GM19455 (cell line): ENCODE results near the gene SH3RF2.
"Not testable (repeated sequence)": the region's sequence is repeated elsewhere in the genome, so short reads cannot be mapped to it uniquely, and the experiment has no call there.

ENCODE experiments used
- ATAC-seq: cut with Tn5 transposase; IDR thresholded peaks from one replicate; pipeline ENCODE4 v1.9.1; 2021; ENCODE audit not compliant: unreplicated experiment

The SH3RF2 gene

DNA sequence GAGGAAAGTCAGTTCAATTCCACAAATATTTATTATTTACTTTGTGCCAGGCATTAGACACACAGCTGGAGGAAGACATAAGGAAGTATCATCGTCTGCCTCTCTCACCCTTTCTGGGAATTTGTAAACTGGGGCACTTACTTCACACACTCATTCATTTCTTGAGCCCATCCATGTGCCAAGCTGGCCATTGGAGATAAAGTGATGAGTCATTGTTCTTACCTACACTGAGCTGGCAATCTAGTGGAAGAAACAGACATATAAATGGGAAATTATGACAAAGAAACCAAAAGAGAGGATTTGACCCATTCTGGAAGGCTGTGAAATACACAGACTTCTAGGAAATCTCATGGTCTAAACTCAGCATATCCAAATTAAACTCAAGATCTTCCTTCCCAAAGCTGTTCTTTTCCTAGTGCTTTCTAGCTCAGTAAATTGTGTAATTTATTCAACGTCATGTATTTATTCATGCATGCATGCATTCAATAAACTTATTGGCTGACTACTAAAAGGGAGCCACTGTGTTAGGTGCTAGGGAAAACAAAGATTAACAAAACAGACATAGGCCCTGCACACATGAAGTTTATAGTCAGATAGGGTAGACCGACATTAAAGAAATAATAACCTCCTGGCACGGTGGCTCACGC is 65.3 kb downstream of the SH3RF2 start:
- ATAC-seq, result no peak

DNA sequence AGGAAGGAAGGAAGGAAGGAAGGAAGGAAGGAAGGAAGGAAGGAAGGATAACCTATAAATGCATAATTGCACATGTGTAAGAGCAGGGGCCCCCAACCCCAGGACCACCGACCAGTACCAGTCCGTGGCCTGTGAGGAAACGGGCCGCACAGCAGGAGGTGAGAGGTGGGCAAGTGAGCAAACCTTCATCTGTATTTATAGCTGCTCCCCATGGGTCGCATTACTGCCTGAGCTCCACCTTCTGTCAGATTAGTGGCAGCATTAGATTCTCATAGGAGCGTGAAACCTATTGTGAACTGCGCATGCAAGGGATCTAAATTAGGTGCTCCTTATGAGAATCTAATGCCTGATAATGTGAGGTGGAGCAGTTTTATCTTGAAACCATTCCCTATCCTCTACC is 66.1 kb downstream of the SH3RF2 start:
- ATAC-seq, result no peak

DNA sequence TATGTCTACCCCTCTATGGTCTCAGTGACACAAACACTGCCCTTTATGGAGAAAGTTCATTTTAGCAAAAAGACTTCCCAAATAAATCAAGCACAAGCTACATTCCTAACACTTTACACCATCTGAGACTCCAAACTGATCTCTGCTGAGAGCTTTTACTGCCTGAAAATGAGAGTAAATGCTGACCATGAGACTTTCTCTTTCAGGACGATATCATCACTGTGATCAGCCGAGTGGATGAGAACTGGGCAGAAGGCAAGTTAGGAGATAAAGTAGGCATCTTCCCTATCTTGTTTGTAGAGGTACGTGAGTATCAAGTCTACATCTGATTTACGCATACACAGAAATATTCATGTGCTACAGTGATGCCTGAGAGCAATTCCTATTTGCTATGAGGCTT is 67.5 kb downstream of the SH3RF2 start:
- no peak for ATAC-seq

DNA sequence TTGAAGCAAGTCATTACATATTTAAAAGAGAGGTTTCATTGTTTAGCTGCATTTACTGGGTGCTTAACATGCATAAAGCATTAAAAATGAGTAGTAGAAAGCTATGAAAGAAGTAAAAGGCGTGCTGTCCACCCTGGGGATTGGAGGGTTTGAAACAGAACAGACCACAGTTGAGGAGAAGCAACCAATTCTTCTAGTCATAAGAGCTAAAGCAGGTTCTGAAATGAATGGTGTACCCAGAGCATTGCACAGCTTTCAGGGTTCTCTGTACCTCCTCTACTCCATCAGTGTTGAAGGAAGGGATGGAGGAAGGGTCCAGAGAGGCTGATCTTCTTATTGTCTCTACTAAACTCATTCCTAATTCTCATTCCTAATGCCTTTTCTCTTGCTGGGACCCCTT is 68.9 kb downstream of the SH3RF2 start:
- ATAC-seq, result no peak

DNA sequence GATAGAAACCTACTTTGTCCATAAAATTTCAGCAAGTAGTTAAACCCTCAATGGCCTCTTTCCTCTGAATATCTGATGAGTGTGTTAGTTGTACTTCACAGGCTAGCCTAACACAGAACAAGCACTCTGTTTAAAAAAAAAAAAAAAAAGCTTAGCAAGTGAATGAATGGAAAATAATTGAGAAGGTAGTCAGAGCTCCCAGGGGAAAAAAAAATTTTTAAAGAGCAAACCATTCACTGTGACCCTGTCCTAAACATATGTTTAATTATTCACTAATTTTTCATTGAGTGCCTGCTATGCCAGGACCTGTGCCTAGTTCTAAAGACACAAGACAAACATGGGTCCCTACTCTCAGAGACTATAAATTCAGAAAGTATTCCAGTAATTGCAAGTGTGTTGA is 69.3 kb downstream of the SH3RF2 start:
- ATAC-seq, result no peak

DNA sequence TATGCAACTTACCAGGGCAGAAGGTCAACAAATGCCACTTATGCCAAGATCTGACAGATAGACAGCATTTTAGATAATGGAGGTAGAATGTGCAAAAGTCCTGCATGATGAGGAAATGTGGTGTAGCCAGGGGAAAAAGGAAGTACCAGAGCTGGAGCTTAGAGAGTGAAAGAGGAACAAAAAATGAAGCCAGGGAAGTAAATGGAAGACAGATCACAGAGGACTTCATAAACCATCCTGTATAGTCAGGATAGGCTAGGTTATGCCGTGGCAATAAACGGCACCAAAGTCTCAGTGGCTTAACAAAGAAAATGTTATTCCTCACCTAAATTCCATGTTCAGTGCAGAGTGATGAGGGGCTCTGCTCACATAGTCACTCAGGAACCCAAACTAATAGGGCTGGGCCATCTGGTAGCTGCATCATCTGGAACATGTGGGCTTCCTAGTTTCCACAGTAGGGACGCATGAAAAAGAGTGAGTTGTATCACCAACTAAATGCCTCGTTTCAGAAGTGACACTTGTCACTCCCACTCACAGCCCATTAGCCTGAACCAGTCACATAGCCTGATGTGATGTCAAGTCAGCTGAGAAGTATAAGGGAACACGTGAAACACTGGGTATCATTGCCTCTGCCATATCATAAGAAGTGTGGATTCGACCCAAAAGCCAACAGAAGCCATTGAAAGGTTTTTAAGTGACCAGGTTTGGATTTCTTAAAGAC is 70.3 kb downstream of the SH3RF2 start:
- ATAC-seq, result no peak

DNA sequence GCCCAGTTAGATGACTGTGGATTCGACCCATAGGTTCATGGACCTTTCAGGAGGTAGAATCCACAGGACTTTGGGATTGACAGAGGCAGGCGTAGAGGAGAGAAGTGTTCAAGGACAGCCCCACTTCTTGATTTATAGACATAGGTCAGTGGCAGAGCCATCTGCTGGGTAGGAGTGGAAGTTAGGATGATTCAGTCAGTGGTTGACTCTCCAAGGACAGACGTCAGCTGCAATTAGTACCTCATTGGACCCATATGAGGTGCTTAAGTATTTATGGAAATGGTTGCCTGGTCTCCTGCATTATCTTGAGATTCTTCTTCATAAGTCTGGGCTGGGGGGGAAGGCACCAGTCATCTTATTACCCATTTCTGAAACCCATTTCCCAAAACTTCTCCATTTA is 70.9 kb downstream of the SH3RF2 start:
- no peak for ATAC-seq

DNA sequence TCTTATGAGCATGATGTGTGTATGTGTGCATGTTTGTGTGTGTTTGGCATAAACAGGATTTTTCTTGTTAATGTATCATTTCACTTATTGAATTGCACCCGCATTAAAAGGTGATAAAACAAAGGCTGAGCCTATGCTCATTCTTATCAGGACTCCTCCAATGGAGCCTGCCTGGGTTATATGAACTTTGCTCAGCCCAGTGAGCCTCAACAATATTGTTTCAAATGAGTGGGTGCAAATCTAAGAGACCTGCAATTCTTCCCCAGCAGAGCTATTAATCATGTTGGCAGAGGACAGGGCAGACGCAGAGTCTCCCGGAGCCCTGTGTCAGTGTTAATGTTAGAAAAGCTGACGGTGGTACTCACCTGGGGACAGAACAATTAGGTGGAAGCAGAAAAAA is 71.6 kb downstream of the SH3RF2 start:
- ATAC-seq, result no peak

DNA sequence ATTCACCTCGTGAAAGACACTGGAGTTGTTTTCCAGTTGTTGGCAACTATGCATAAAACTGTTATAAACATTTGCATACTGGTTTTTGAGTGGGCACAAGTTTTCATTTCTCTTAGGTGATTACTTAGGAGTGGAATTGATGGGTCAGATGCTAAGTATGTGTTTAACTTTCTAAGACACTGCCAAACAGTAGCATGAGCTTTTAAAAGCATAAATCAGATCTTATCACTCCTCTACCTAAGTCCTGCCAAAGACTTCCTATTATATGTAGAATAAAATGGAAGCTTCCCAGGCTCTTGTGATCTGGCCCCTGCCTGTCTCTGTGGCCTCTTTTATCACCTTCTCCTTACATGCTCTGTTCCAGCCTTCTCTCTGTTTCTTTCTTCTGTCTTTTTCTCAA is 72.6 kb downstream of the SH3RF2 start:
- no peak for ATAC-seq

DNA sequence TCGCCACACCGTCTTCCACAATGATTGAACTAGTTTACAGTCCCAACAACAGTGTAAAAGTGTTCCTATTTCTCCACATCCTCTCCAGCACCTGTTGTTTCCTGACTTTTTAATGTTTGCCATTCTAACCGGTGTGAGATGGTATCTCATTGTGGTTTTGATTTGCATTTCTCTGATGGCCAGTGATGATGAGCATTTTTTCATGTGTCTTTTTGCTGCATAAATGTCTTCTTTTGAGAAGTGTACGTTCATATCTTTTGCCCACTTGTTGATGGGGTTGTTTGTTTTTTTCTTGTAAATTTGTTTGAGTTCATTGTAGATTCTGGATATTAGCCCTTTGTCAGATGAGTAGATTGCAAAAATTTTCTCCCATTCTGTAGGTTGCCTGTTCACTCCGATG is 74.1 kb downstream of the SH3RF2 start:
- ATAC-seq, result not testable (repeated sequence)

DNA sequence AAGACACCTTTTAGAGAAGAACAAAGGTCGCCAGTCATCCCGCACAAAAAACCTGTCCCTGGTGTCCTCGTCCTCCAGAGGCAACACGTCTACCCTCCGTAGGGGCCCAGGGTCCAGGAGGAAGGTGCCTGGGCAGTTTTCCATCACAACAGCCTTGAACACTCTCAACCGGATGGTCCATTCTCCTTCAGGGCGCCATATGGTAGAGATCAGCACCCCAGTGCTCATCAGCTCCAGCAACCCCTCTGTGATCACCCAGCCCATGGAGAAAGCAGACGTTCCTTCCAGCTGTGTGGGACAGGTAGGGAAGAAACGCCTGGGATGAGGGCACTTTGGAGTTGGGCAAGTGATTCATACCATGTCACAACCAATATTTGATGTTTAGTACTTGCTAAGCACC is 77.4 kb downstream of the SH3RF2 start:
- ATAC-seq, result no peak

DNA sequence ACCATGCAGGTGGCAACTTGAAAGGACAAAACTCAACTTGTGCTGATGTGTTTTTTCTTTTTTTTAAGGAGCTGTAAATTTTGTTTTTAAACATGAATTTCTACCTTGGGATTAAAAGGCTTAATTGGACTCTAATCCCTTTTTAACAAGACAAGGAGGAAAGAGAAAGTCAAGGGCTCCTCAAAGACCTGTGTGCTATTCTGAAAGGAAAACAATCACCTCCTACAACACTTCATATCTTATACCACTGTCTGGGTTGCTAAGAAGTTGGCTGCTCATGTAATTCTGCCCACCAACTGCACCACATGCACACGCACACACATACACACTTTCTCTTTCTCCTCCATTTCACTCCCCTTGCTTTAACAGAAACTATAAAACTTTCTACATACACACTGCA is 78.6 kb downstream of the SH3RF2 start:
- no peak for ATAC-seq

DNA sequence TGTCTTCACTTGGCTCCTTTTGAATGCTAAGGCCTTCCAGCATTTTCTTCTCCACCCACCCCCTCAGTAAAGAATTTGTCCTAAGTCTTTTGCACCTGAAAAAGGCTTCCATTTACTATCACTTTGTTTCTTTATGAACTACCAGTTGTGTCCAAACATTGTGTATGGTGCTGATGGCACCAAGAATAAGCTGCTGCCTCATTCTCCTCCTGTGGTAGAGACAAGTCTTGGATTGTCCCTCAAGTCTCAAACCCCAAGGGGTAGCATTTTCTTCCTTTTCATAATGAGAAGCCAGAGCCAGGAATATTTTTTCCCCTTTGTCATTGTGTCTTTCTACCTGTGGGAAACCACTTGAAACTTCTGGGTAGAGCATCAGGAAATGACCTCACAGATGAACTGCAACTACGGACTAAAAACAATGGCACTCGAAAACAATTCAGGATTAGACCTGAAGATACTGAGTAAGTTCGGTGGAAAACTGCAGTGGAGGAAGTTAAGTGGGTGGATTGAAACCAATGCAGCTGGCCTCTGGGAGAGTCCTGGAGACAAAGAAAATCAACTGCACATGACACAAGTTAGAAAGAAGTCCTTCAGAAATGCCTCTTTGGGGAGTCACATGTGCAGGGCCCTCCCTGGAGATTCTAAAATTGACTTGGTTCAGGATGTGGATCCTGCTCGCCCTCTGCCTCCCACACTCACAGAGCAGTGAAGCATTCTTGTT is 80.5 kb downstream of the SH3RF2 start:
- no peak for ATAC-seq

DNA sequence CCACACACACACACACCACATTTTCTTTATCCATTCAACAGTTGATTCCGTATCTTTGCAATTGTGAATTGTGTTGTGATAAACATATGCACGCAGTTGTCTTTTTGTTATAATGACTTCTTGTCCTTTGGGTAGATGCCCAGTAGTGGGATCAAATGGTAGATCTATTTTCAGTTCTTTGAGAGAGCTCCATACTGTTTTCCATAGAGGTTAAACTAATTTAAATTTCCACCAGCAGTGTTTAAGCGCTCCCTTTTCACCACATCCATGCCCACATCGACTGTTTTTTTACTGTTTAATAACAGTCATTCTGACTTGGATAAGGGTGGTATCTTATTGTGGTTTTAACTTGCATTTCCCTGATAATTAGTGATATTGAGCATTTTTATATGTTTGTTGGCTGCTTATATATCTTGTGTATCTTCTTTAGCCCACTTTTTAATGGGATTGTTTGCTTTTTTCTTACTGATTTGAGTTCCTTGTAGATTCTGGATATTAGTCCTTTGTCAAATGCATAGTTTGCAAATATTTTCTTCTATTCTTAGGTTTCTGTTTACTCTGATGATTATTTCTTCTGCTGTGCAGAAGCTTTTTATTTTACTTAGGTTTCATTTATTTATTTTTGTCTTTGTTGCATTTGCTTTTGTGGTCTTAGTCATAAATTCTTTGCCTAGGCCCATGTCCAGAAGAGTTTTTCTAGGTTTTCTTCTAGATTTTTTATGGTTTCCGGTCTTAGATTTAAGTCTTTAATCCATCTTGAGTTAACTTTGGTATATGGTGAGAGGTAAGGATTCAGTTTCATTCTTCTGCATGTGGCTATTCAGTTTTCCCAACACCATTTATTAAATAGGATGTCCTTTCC is 82.4 kb downstream of the SH3RF2 start:
- ATAC-seq, result no peak

DNA sequence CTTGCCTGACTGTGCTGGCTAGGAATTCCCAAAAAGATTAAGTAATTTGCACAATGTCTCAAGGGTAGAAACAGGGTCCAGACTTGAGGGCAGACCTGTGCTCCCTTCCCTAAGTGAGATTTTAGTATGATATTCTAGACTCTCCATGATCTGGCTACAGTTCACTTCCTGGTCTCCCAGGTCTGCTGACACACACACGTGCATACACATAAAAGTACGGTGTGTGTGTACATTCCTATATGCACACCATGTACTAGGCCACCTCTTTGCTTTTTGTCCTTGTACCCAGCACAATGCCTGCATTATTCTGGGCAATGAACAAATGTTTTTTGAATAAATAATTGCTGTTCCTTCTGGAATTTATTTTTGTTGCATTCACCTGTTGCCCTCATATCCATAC is 83.7 kb downstream of the SH3RF2 start:
- ATAC-seq, result no peak

DNA sequence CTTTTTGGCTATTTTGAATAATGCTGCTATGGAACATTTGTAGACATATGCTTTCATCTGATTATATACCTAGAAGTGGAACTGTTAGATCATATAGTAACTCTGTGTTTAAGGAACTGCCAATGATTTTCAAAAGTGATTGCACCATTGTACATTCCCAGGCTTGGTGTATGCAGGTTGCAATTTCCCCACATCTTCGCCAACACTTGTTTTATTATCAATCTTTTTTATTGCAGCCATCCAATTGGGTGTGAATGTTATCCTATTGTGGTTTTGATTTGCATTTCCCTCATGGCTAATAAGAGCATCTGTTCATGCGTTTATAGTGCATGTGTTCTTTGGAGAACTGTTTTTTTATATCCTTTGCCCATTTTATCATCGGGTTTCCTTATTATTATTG is 87.7 kb downstream of the SH3RF2 start:
- no peak for ATAC-seq

DNA sequence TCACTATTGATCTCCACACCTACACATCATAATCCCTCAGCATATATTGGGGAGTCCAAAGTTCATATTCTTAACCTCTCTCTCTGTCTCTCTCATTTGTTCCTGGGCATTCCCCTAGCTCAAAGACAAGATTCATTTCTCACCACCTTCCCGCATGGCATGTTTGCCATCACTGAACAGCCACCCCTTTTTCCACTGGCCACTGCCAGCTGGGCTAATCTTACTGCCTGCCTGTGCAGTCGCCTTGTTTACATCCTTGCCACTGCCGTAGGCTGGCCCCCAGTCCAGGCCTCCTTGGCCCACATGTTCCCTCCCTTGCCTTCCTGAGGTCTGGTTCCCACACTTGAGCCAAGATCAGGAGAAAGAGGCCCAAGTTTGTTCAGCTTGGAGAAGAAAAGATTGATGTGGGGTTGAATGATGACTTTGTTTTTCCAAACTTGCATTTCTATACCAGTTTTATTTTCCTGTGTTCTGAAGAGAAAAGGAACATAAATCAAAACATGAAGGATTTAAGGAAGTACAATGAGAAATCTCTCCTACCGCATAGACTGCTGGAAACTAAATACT is 88.8 kb downstream of the SH3RF2 start:
- no peak for ATAC-seq

DNA sequence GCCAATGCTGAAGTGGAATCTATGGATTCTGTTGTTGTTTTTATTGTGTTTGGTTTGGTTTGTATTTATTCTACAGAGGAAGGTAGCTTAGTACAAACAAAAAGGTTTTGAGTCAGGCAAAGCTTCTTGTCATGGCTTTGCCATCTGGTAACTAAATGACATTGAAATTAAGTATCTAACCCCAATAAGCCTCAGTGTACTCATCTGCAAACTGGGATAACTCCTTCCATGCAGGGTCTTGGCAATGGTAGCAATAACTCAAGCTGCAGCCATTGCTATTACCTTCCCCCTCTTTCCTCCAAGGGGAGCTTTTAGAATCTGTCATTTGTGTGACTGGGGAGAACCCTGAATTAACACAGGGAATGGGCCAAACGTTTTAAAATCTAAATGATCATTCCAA is 89.3 kb downstream of the SH3RF2 start:
- ATAC-seq, result no peak

DNA sequence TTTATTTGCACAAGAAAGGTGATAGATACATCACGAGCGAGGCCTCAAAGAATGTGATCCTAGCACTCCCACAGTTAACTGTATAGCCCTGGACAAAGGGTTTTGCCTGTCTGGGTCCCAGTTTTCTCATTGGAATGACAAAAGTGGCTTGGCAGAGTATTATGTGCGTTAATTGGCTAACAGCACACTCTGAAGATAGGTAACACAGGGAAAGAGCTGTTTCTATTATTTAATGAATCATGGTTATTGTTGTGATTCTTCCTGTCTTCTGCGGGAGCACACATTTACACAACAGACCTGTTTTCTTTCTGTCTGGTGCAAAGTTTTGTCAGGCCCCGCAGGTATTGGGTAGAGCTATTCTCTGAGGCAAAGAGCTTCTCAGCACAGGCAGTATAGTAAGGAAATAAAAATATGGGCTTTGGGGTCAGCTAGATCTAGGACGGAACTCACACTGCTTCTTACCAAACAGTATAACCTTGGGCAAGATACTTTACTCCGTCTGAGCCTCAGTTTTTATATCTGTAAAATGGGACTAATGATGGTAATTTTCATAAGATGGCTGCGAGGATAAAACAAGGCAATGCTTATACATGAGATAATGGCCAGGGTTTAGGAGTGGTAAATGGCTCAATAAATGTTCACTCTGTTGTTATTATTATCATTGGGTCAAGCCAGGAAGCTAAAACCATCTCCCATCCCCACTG is 90.1 kb downstream of the SH3RF2 start:
- no peak for ATAC-seq

DNA sequence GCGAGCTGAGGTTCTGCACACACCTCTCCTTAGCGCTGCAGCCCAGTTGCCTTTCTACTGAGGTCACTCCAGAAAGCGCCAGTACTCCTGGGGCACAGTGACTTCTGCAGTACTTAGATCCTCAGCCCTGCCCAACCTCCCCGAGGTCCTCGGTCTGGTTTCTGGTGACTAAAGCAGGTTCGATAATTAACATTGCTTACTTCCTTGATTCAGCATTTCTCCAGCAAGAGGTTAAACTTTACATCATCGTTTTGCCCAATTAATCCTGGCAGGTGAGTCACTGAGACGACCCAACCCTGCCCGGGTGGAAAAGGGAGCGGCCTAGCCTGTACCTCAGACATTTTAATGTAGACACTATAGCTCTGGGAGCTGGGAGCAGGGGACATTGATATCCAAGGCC is 91.4 kb downstream of the SH3RF2 start:
- no peak for ATAC-seq
